Omental fat pad (tissue), 4 donors: ENCODE measurements around the gene NOD2. TPM values are rescaled to one million over a fixed set of nuclear protein-coding genes. Genes with fewer than 3 reads are reported as not detected.

Source experiments
- ATAC-seq: fragments of 150-250 bp; one replicate; pipeline ENCODE4 v1.9.1; 2016; ENCODE audit warnings: mild to moderate bottlenecking, moderate library complexity; ENCODE audit not compliant: low FRiP score
- DNase-seq: peaks from one replicate; pipeline ENCODE4 v3.0.0-alpha.2; 2019; ENCODE audit warnings: low spot score
- CTCF ChIP-seq, 3 donors: fragments of 450-650 bp; IDR thresholded peaks; one replicate each; pipeline ENCODE4 v1.5.1; 2016 to 2017; ENCODE audit warnings: antibody characterized with exemption in 3 of 3, mild to moderate bottlenecking in 3 of 3, moderate library complexity in 2 of 3
- total RNA-seq, 4 donors: library from RNA; depleted of rRNA; stranded (reverse); fragments of >200 nt; gene quantifications; one replicate each; pipeline ENCODE4 v1.1.0, GENCODE V29; 2016

NOD2 gene
- total RNA-seq, 4 donors from 2014 or later, result 4.4 to 17.2 (median 5.4) TPM

- no peak for DNase-seq
- TF ChIP-seq CTCF (IDR thresholded peaks at IDR 0.05), result no peak
- no peak for ATAC-seq
Observed at GRCh38 chr16:50708373-50709060, 15.1 kb downstream of the NOD2 start.

GRCh38 chr16:50709061-50709684, 15.8 kb downstream of the NOD2 start:
- TF ChIP-seq CTCF (IDR thresholded peaks at IDR 0.05), result no peak
- ATAC-seq (no peak), DNase-seq (no peak)

- DNase-seq (no peak), ATAC-seq (no peak)
- no peak for TF ChIP-seq CTCF (IDR thresholded peaks at IDR 0.05)
Observed at GRCh38 chr16:50709980-50710379, 16.6 kb downstream of the NOD2 start.

GRCh38 chr16:50711040-50711439, 17.6 kb downstream of the NOD2 start:
- TF ChIP-seq CTCF (IDR thresholded peaks at IDR 0.05), result no peak
- DNase-seq, result no peak
- no peak for ATAC-seq

- DNase-seq (no peak), ATAC-seq (no peak)
- no peak for TF ChIP-seq CTCF (IDR thresholded peaks at IDR 0.05)
Observed at GRCh38 chr16:50711862-50712559, 18.6 kb downstream of the NOD2 start.

GRCh38 chr16:50712560-50712898, 19.1 kb downstream of the NOD2 start:
- no peak for ATAC-seq
- TF ChIP-seq CTCF (IDR thresholded peaks at IDR 0.05), result no peak
- no peak for DNase-seq
